Stimulated activated CD4-positive, alpha-beta T cell treated with anti-CD3 and anti-CD28 coated beads, Interleukin-4, amount 100 ng/mL, for 4 hours (primary cell): ENCODE results near the gene IDH3A.

Source experiments
- DNase-seq, 2 experiments: peaks; one replicate each; pipeline ENCODE4 v3.0.0-alpha.2; 2020

The IDH3A gene

GRCh38 chr15:78168608-78169007 is 19.4 kb downstream of the IDH3A start:
- DNase-seq, result no peak

GRCh38 chr15:78170848-78171773 is 21.9 kb downstream of the IDH3A start:
- no peak for DNase-seq

GRCh38 chr15:78171864-78172472 is 22.8 kb downstream of the IDH3A start:
- DNase-seq, result no peak

- DNase-seq, result no peak
Observed at GRCh38 chr15:78174401-78174800, 25.2 kb downstream of the IDH3A start.

GRCh38 chr15:78175330-78175729 is 26.2 kb downstream of the IDH3A start:
- no peak for DNase-seq

GRCh38 chr15:78177447-78177873 is 28.3 kb downstream of the IDH3A start:
- no peak for DNase-seq

- DNase-seq, result no peak
Observed at GRCh38 chr15:78178064-78178463, 28.9 kb downstream of the IDH3A start.

- DNase-seq, result no peak
Observed at GRCh38 chr15:78179286-78179840, 30.2 kb downstream of the IDH3A start.

- DNase-seq, result no peak
Observed at GRCh38 chr15:78179906-78180305, 30.7 kb downstream of the IDH3A start.

GRCh38 chr15:78182336-78182700 is 33.2 kb downstream of the IDH3A start:
- no peak for DNase-seq

- no peak for DNase-seq
Observed at GRCh38 chr15:78182821-78183220, 33.7 kb downstream of the IDH3A start.

- no peak for DNase-seq
Observed at GRCh38 chr15:78192826-78193594, 43.8 kb downstream of the IDH3A start.

- DNase-seq, result no peak
Observed at GRCh38 chr15:78193731-78194567, 44.8 kb downstream of the IDH3A start.

- DNase-seq, result no peak
Observed at GRCh38 chr15:78194568-78194925, 45.4 kb downstream of the IDH3A start.

- DNase-seq, result peak; percentile 32 to 43
Observed at GRCh38 chr15:78195735-78196201, 46.6 kb downstream of the IDH3A start.

- no peak for DNase-seq
Observed at GRCh38 chr15:78197632-78198031, 48.5 kb downstream of the IDH3A start.

- DNase-seq, result no peak
Observed at GRCh38 chr15:78200276-78200930, 51.2 kb downstream of the IDH3A start.

GRCh38 chr15:78201281-78202190 is 52.4 kb downstream of the IDH3A start:
- DNase-seq, result no peak

GRCh38 chr15:78203346-78204225 is 54.4 kb downstream of the IDH3A start:
- DNase-seq, result no peak
